ENCODE results near the gene ZBTB16. TPM values are rescaled to one million over a fixed set of nuclear protein-coding genes. Genes with fewer than 3 reads are reported as not detected.

The ZBTB16 gene
- total and polyA plus RNA-seq, 2 of the 4 experiments (the other 2 are of a cell fraction), result not detected

GRCh38 chr11:114157476-114158050, 98.1 kb downstream of the ZBTB16 start:
- Histone ChIP-seq H3K23ac (ENCODE audit: low read depth, low read length) (no peak overlapping the region), H3K4me1 (ENCODE audit: control insufficient read depth, insufficient read depth, low read length) (peaks cover 11% of the 10 kb centered on the region; the same call in 1 of the 2 replicates), H3K4me2 (ENCODE audit: low read depth, low read length) (no peak overlapping the region), H2AK5ac (ENCODE audit: low read depth, low read length) (no peak overlapping the region), H2AFZ (replicated peaks; ENCODE audit: low read length, poor library complexity) (no peak overlapping the region), H3K9me3 (ENCODE audit: control insufficient read depth, insufficient read depth, low read length) (no peaks in the 10 kb centered on the region), H3K18ac (ENCODE audit: low read depth, low read length) (no peak overlapping the region), H3K27ac (ENCODE audit: insufficient read depth, low read length) (no peak overlapping the region), H4K20me1 (ENCODE audit: insufficient read depth, low read length) (no peaks in the 10 kb centered on the region), H4K8ac (ENCODE audit: low read depth in 2 of 2, low read length in 2 of 2) (no peak overlapping the region), H3K56ac (ENCODE audit: extremely low read depth, insufficient read depth, low read length) (no peak overlapping the region), H4K5ac (ENCODE audit: low read depth, low read length) (no peak overlapping the region), H3K4me3 (ENCODE audit: insufficient read depth, low read depth, low read length) (no peak overlapping the region), H3K36me3 (ENCODE audit: control insufficient read depth, insufficient read depth, low read length) (no peaks in the 10 kb centered on the region), H3K79me1 (ENCODE audit: low read depth in 1 of 2, low read length in 2 of 2) (no peaks in the 10 kb centered on the region), H3K9ac (ENCODE audit: low read depth, low read length) (no peak overlapping the region), H2BK20ac (ENCODE audit: low read depth, low read length) (no peak overlapping the region), H3K27me3 (ENCODE audit: control insufficient read depth, insufficient read depth, low read length) (peaks cover 51% of the 10 kb centered on the region), H4K91ac (ENCODE audit: insufficient read depth, low read depth, low read length) (no peak overlapping the region), H2BK5ac (ENCODE audit: low read depth, low read length, poor library complexity, severe bottlenecking) (no peak overlapping the region), H3K9me1 (ENCODE audit: insufficient read depth, low read length) (peaks cover 2% of the 10 kb centered on the region; the same call in 1 of the 2 replicates), H3K4ac (ENCODE audit: low read depth, low read length) (no peak overlapping the region), H2BK15ac (ENCODE audit: low read depth, low read length) (no peak overlapping the region), H3K14ac (replicated peaks; ENCODE audit: low read depth, low read length) (no peak overlapping the region), H2BK120ac (ENCODE audit: low read depth, low read length) (no peak overlapping the region), H2AK9ac (replicated peaks; ENCODE audit: low read depth, low read length, poor library complexity) (no peak overlapping the region)
- POLR2A ChIA-PET (ENCODE audit: unreplicated experiment), result no interaction called here
- CTCF ChIA-PET, result no interaction called here
- ATAC-seq (ENCODE audit: low read depth), result no peak
- in situ Hi-C loops (cut with MboI; ENCODE audit: low sequenced_read_pairs) (no loop called here), dilution Hi-C loops (cut with HindIII; ENCODE audit: low sequenced_read_pairs, unreplicated experiment) (no loop called here), intact Hi-C loops (cut with micrococcal nuclease) (no loop called here)
- no peak for DNase-seq
- 77% methylated on average over 12 of the region's 19 CpGs; no CpG with 5 or more reads in 1 of the 2 experiments for WGBS, 2 experiments (ENCODE audit: extremely low coverage in 2 of 2, insufficient read length in 1 of 2)
- TF ChIP-seq CEBPB (IDR thresholded peaks at IDR 0.05; ENCODE audit: low read depth, low read length) (no peak), BHLHE40 (IDR thresholded peaks at IDR 0.05; ENCODE audit: low read depth, low read length) (no peak), MAFK (IDR thresholded peaks at IDR 0.05; ENCODE audit: low read depth, low read length) (no peak), MAZ (IDR thresholded peaks at IDR 0.05; ENCODE audit: borderline replicate concordance, low read depth, low read length) (no peak), CHD1 (IDR thresholded peaks at IDR 0.05; ENCODE audit: low read depth, low read length) (no peak), USF2 (IDR thresholded peaks at IDR 0.05; ENCODE audit: low read depth, low read length) (no peak), SMC3 (IDR thresholded peaks at IDR 0.05; ENCODE audit: low read depth, low read length) (no peak), ELK1 (IDR thresholded peaks at IDR 0.05; ENCODE audit: borderline replicate concordance, low read depth, low read length) (no peak), RFX5 (IDR thresholded peaks at IDR 0.05; ENCODE audit: low read depth, low read length) (no peak), FOS (IDR thresholded peaks at IDR 0.05; ENCODE audit: low read depth, low read length) (no peak), RCOR1 (IDR thresholded peaks at IDR 0.05; ENCODE audit: insufficient replicate concordance, low read length) (no peak), RAD21 (IDR thresholded peaks at IDR 0.05; ENCODE audit: low read length) (no peak), CTCF (conservative IDR thresholded peaks at IDR 0.05; ENCODE audit: low read depth, low read length) (no peak), MXI1 (IDR thresholded peaks at IDR 0.05; ENCODE audit: borderline replicate concordance, low read depth, low read length) (no peak), NFE2L2 (IDR thresholded peaks at IDR 0.05; ENCODE audit: low read depth, low read length) (no peak), POLR2A (IDR thresholded peaks at IDR 0.05; ENCODE audit: low read depth, low read length) (no peak)
- BruUV-seq (replicated peaks), result no TSS peak

Measured in IMR-90 (cell line).